HepG2 (cell line): ENCODE measurements around the gene HSD11B1L. TPM values are rescaled to one million over a fixed set of nuclear protein-coding genes. Genes with fewer than 3 reads are reported as not detected.

ENCODE experiments used
- AFF4 ChIP-seq: sonication (generic); formaldehyde crosslinking; IDR thresholded peaks from 2 replicates; pipeline ENCODE4 v1.4.0; 2020; ENCODE audit warnings: missing genetic modification reagents
- ATF6 ChIP-seq: sonication (generic); formaldehyde crosslinking; conservative IDR thresholded peaks from 2 replicates; pipeline ENCODE4 v1.4.0; 2020; ENCODE audit warnings: missing genetic modification reagents
- NCOA1 ChIP-seq: sonication (generic); formaldehyde crosslinking; IDR thresholded peaks from 2 replicates; pipeline ENCODE4 v1.9.0; 2021; ENCODE audit warnings: missing genetic modification reagents
- NR2F6 ChIP-seq, 2 experiments: IDR thresholded peaks; 2 replicates each; pipeline ENCODE4 v1.6.1; 2016; ENCODE audit warnings: antibody characterized with exemption in 1 of 2, mild to moderate bottlenecking in 1 of 2
- REST ChIP-seq, 2 experiments: IDR thresholded peaks; 2 replicates each; pipeline ENCODE4 v1.6.1; 2011 to 2012; ENCODE audit warnings: low read length in 2 of 2, borderline replicate concordance in 1 of 2, low read depth in 1 of 2, mild to moderate bottlenecking in 1 of 2, moderate library complexity in 1 of 2
- ZKSCAN8 ChIP-seq: IDR thresholded peaks from 2 replicates; pipeline ENCODE4 v1.6.1; 2016; ENCODE audit warnings: borderline replicate concordance, missing genetic modification reagents, missing compliant biosample characterization
- ZNF441 ChIP-seq: sonication (generic); formaldehyde crosslinking; IDR thresholded peaks from 2 replicates; pipeline ENCODE4 v1.7.0; 2021; ENCODE audit warnings: missing genetic modification reagents, borderline replicate concordance
- ZNF513 ChIP-seq: sonication (generic); formaldehyde crosslinking; conservative IDR thresholded peaks from 2 replicates; pipeline ENCODE4 v1.5.0; 2020; ENCODE audit warnings: missing genetic modification reagents
- ZNF879 ChIP-seq: sonication (generic); formaldehyde crosslinking; IDR thresholded peaks from 2 replicates; pipeline ENCODE4 v1.8.1; 2023; ENCODE audit warnings: missing genetic modification reagents
- polyA plus RNA-seq, 8 experiments: library from polyadenylated mRNA; depleted of rRNA in 3 of 8; stranded (reverse) in 7 of 8; unstranded in 1 of 8; fragments of >200 nt; fragmentation: Illumina TruSeq in 4 of 8; extraction: Trizol in 4 of 8; gene quantifications; 2 replicates each; pipeline versions ENCODE4 v1.2.1 to v1.2.3, GENCODE V29; 2011 to 2016; ENCODE audit warnings: low read depth in 4 of 8, missing spikeins in 1 of 8, mixed read lengths in 1 of 8; ENCODE audit not compliant: insufficient read depth in 1 of 8
- total RNA-seq, 5 experiments: library from RNA; depleted of rRNA; stranded (reverse); fragments of >200 nt; fragmentation: Illumina TruSeq; extraction: Trizol; gene quantifications; 2 replicates each; pipeline ENCODE4 v1.2.3, GENCODE V29; 2016; ENCODE audit warnings: low read depth in 1 of 5
- TF ChIP-seq, protein P1 (sequence below): sonication (generic); IDR thresholded peaks from 2 replicates; pipeline ENCODE4 v1.6.1; 2016; ENCODE audit warnings: low read depth, borderline replicate concordance
- TF ChIP-seq, protein P2 (sequence below): sonication (generic); formaldehyde crosslinking; IDR thresholded peaks from 2 replicates; pipeline ENCODE4 v1.4.0; 2020; ENCODE audit warnings: mild to moderate bottlenecking, missing genetic modification reagents
- TF ChIP-seq, protein P3 (sequence below): sonication (generic); formaldehyde crosslinking; IDR thresholded peaks from 2 replicates; pipeline ENCODE4 v1.8.1; 2022; ENCODE audit warnings: low read depth, mild to moderate bottlenecking, missing genetic modification reagents

The HSD11B1L gene
- total and polyA plus RNA-seq, 2 of the 13 experiments (the other 11 are each of a cell fraction or from before 2014, with no cell fraction given) = 2.8 to 3.9 TPM

DNA sequence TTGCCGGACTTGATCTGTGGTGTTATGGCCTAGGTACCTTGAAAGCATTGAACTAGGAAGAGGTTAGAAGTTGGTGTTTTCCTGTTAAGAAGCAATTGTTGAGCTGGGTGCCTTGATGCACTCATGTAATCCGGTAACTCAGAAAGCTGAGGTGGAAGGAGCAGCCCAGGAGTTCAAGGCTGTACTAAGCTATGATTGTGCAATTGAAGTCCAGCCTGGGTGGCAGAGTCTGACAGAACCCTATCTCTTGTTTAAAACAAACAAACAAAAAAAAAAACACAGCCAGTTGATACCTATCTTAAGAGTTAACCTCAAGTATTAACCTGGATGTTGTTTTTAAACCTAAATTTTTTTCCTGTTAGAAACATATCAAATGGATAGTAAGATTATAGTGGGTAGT is 38.6 kb upstream of the HSD11B1L start (continued):
- TF ChIP-seq, protein P1, sequence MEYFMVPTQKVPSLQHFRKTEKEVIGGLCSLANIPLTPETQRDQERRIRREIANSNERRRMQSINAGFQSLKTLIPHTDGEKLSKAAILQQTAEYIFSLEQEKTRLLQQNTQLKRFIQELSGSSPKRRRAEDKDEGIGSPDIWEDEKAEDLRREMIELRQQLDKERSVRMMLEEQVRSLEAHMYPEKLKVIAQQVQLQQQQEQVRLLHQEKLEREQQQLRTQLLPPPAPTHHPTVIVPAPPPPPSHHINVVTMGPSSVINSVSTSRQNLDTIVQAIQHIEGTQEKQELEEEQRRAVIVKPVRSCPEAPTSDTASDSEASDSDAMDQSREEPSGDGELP = no peak
- TF ChIP-seq REST (IDR thresholded peaks at IDR 0.05; ENCODE audit: borderline replicate concordance in 1 of 2, low read depth in 1 of 2, low read length in 2 of 2) (no peak), ZNF879 (CRISPR knock-in tag) (no peak), NR2F6 (IDR thresholded peaks at IDR 0.05) (no peak), NR2F6 (CRISPR knock-in tag; IDR thresholded peaks at IDR 0.05) (peak; percentile 43; the same call in 1 of the 2 replicates), AFF4 (CRISPR knock-in tag) (no peak), ZNF441 (no peak), ATF6 (CRISPR knock-in tag) (no peak), ZNF513 (CRISPR knock-in tag) (no peak), NCOA1 (CRISPR knock-in tag) (no peak), ZKSCAN8 (CRISPR knock-in tag) (no peak)
- TF ChIP-seq, protein P2, sequence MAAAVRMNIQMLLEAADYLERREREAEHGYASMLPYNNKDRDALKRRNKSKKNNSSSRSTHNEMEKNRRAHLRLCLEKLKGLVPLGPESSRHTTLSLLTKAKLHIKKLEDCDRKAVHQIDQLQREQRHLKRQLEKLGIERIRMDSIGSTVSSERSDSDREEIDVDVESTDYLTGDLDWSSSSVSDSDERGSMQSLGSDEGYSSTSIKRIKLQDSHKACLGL (CRISPR knock-in tag) = no peak
- TF ChIP-seq, protein P3, sequence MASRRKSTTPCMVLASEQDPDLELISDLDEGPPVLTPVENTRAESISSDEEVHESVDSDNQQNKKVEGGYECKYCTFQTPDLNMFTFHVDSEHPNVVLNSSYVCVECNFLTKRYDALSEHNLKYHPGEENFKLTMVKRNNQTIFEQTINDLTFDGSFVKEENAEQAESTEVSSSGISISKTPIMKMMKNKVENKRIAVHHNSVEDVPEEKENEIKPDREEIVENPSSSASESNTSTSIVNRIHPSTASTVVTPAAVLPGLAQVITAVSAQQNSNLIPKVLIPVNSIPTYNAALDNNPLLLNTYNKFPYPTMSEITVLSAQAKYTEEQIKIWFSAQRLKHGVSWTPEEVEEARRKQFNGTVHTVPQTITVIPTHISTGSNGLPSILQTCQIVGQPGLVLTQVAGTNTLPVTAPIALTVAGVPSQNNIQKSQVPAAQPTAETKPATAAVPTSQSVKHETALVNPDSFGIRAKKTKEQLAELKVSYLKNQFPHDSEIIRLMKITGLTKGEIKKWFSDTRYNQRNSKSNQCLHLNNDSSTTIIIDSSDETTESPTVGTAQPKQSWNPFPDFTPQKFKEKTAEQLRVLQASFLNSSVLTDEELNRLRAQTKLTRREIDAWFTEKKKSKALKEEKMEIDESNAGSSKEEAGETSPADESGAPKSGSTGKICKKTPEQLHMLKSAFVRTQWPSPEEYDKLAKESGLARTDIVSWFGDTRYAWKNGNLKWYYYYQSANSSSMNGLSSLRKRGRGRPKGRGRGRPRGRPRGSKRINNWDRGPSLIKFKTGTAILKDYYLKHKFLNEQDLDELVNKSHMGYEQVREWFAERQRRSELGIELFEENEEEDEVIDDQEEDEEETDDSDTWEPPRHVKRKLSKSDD (CRISPR knock-in tag) = no peak
